WTC11 (cell line): Measurements from ENCODE around the gene EPHA4.

ENCODE experiments used
- CTCF ChIP-seq: fragments of 200-600 bp; IDR thresholded peaks from 2 replicates; pipeline ENCODE4 v1.8.0; 2022; ENCODE audit warnings: antibody characterized with exemption
- FOXJ3 ChIP-seq: sonication (generic); formaldehyde crosslinking; IDR thresholded peaks from 2 replicates; pipeline ENCODE4 v1.9.0; 2021; ENCODE audit warnings: missing genetic modification reagents, mild to moderate bottlenecking, borderline replicate concordance

- no peak for TF ChIP-seq FOXJ3 (CRISPR knock-in tag)
- TF ChIP-seq CTCF, result no peak
These were observed 17.6 kb upstream of the EPHA4 start for GRCh38 chr2:221589696-221590095.
